ENCODE results near the gene CRIM1.

Gene CRIM1

GRCh38 chr2:36480028-36480427 lies 124.5 kb downstream of the CRIM1 start:
- Histone ChIP-seq H3K9me3 (peaks cover 0 to 11% (median 10%) of the 10 kb centered on the region in 3 donors), H3K4me1 (peaks cover 0 to 70% (median 42%) of the 10 kb centered on the region in 4 donors), H3K27me3 (no peaks in the 10 kb centered on the region), H3K27ac (peak overlapping the region in 1 of 2 donors; percentile 74), H3K4me3 (no peak overlapping the region), H3K36me3 (peaks cover 41 to 75% (median 43%) of the 10 kb centered on the region in 3 donors)
- DNase-seq: no peak
- intact Hi-C loops (cut with DNase I; ENCODE audit: low total_unique reads): no loop called here
- TF ChIP-seq CTCF (IDR thresholded peaks at IDR 0.05): no peak

- no peak overlapping the region for H3K4me3 ChIP-seq
- H3K36me3 ChIP-seq: peaks cover 41 to 69% (median 43%) of the 10 kb centered on the region in 3 donors
- H3K27ac ChIP-seq: peak overlapping the region; percentile 74 to 75
- intact Hi-C loops (cut with DNase I; ENCODE audit: low total_unique reads): no loop called here
- H3K4me1 ChIP-seq: peaks cover 0 to 76% (median 48%) of the 10 kb centered on the region in 4 donors
- TF ChIP-seq CTCF (IDR thresholded peaks at IDR 0.05): no peak
- H3K9me3 ChIP-seq: peaks cover 0 to 6% (median 4%) of the 10 kb centered on the region in 3 donors
- DNase-seq: no peak
- H3K27me3 ChIP-seq: no peaks in the 10 kb centered on the region
These were observed 125.1 kb downstream of the CRIM1 start for GRCh38 chr2:36480636-36481035.

GRCh38 chr2:36481709-36482108 lies 126.1 kb downstream of the CRIM1 start:
- TF ChIP-seq CTCF (IDR thresholded peaks at IDR 0.05): no peak
- H3K27me3 ChIP-seq: no peaks in the 10 kb centered on the region
- no peak overlapping the region for H3K4me3 ChIP-seq
- no peak for DNase-seq
- intact Hi-C loops (cut with DNase I; ENCODE audit: low total_unique reads): no loop called here
- H3K27ac ChIP-seq: peak overlapping the region; percentile 74 to 75
- peaks cover 41 to 58% (median 42%) of the 10 kb centered on the region in 3 donors for H3K36me3 ChIP-seq
- peaks cover 0 to 87% (median 53%) of the 10 kb centered on the region in 4 donors for H3K4me1 ChIP-seq
- no peaks in the 10 kb centered on the region for H3K9me3 ChIP-seq

- H3K36me3 ChIP-seq: peaks cover 31 to 49% (median 34%) of the 10 kb centered on the region in 3 donors
- H3K4me3 ChIP-seq: no peak overlapping the region
- no peaks in the 10 kb centered on the region for H3K9me3 ChIP-seq
- peak overlapping the region; percentile 74 to 75 for H3K27ac ChIP-seq
- H3K27me3 ChIP-seq: no peaks in the 10 kb centered on the region
- H3K4me1 ChIP-seq: peaks cover 0 to 88% (median 55%) of the 10 kb centered on the region in 4 donors
- intact Hi-C loops (cut with DNase I; ENCODE audit: low total_unique reads): no loop called here
- no peak for DNase-seq
- no peak for TF ChIP-seq CTCF (IDR thresholded peaks at IDR 0.05)
These were observed 127.1 kb downstream of the CRIM1 start for GRCh38 chr2:36482576-36483214.

- no peak for TF ChIP-seq CTCF (IDR thresholded peaks at IDR 0.05)
- H3K36me3 ChIP-seq: peaks cover 30 to 45% (median 34%) of the 10 kb centered on the region in 3 donors
- H3K4me1 ChIP-seq: peaks cover 0 to 88% (median 55%) of the 10 kb centered on the region in 4 donors
- DNase-seq: no peak
- H3K27ac ChIP-seq: peak overlapping the region; percentile 74 to 75
- no peaks in the 10 kb centered on the region for H3K9me3 ChIP-seq
- H3K4me3 ChIP-seq: no peak overlapping the region
- H3K27me3 ChIP-seq: no peaks in the 10 kb centered on the region
- intact Hi-C loops (cut with DNase I; ENCODE audit: low total_unique reads): no loop called here
These were observed 127.7 kb downstream of the CRIM1 start for GRCh38 chr2:36483290-36483689.
